ENCODE results near the gene NDUFA13.

The NDUFA13 gene

GRCh38 chr19:19520989-19521388 lies 5.0 kb downstream of the NDUFA13 start:
- DNase-seq (ENCODE audit: extremely low read depth, low read depth), result no peak
- TF ChIP-seq CTCF (IDR thresholded peaks at IDR 0.05; ENCODE audit: low read depth, low read length), result no peak

- no peak for DNase-seq (ENCODE audit: extremely low read depth, low read depth)
- no peak for TF ChIP-seq CTCF (IDR thresholded peaks at IDR 0.05; ENCODE audit: low read depth, low read length)
These were observed 7.2 kb downstream of the NDUFA13 start for GRCh38 chr19:19523177-19523576.

- TF ChIP-seq CTCF (IDR thresholded peaks at IDR 0.05; ENCODE audit: low read depth, low read length), result no peak
These were observed 8.0 kb downstream of the NDUFA13 start for GRCh38 chr19:19524053-19524452.

GRCh38 chr19:19525611-19526380 lies 9.8 kb downstream of the NDUFA13 start:
- TF ChIP-seq CTCF (IDR thresholded peaks at IDR 0.05; ENCODE audit: low read depth, low read length), result no peak
- no peak for DNase-seq (ENCODE audit: extremely low read depth, low read depth)

More at GRCh38 chr19:19524053-19524452, 8.0 kb downstream of the NDUFA13 start:
- DNase-seq (ENCODE audit: extremely low read depth, low read depth), result no peak

GRCh38 chr19:19526581-19527370 lies 10.8 kb downstream of the NDUFA13 start:
- no peak for DNase-seq (ENCODE audit: extremely low read depth, low read depth)
- no peak for TF ChIP-seq CTCF (IDR thresholded peaks at IDR 0.05; ENCODE audit: low read depth, low read length)

- no peak for DNase-seq (ENCODE audit: extremely low read depth, low read depth)
- TF ChIP-seq CTCF (IDR thresholded peaks at IDR 0.05; ENCODE audit: low read depth, low read length), result no peak
These were observed 11.3 kb downstream of the NDUFA13 start for GRCh38 chr19:19527371-19527656.
